Panc1 (cell line): ENCODE results near the gene IRF9. TPM values are rescaled to one million over a fixed set of nuclear protein-coding genes. Genes with fewer than 3 reads are reported as not detected.

Experiments used
- ATAC-seq: fragments of 200-7000 bp; cut with Tn5 transposase; 2 replicates; pipeline ENCODE4 v1.9.1; 2020; ENCODE audit warnings: mild to moderate bottlenecking, moderate library complexity
- BruUV-seq: library from RNA; stranded (reverse); fragments of 400-500 nt; replicated peaks from 2 replicates; lab custom pipeline; 2021; lab: Mats Ljungman, UMichigan
- CTCF ChIA-PET: fragments of 300-600 bp; sonication (Branson Sonifier 250); formaldehyde crosslinking; loops from one replicate; lab custom pipeline; 2022; ENCODE audit warnings: antibody characterized with exemption; lab: Charles Lee
- POLR2A ChIA-PET: fragments of 300-600 bp; sonication (Branson Sonifier 250); formaldehyde crosslinking; loops from one replicate; lab custom pipeline; 2022; ENCODE audit warnings: antibody characterized with exemption; lab: Charles Lee
- DNase-seq: peaks from one replicate; pipeline ENCODE4 v3.0.0-alpha.2; 2010; ENCODE audit warnings: low read depth, low spot score
- H3K27ac ChIP-seq: 2 replicates; pipeline ENCODE4 v1.5.1; 2011; ENCODE audit warnings: mild to moderate bottlenecking, low read length, inconsistent platforms
- H3K27me3 ChIP-seq: fragments of 200-500 bp; sonication (Bioruptor generic); 2 replicates; pipeline ENCODE4 v1.6.0; 2014; ENCODE audit warnings: low read length, inconsistent platforms; ENCODE audit not compliant: control insufficient read depth, insufficient read depth
- H3K36me3 ChIP-seq: fragments of 200-500 bp; sonication (Bioruptor generic); 2 replicates; pipeline ENCODE4 v1.5.1; 2014; ENCODE audit warnings: inconsistent platforms, mild to moderate bottlenecking, low read length, moderate library complexity; ENCODE audit not compliant: control insufficient read depth, insufficient read depth
- H3K4me1 ChIP-seq: 2 replicates; pipeline ENCODE4 v1.5.1; 2011; ENCODE audit warnings: inconsistent platforms, mild to moderate bottlenecking, low read length, moderate library complexity; ENCODE audit not compliant: control insufficient read depth, insufficient read depth
- H3K4me3 ChIP-seq, 2 experiments: 2 replicates each; pipeline ENCODE4 v1.5.1; 2011 to 2012; ENCODE audit warnings: low read depth in 2 of 2, low read length in 2 of 2, mild to moderate bottlenecking in 2 of 2, inconsistent platforms in 1 of 2, moderate library complexity in 1 of 2
- H3K9me3 ChIP-seq: fragments of 200-500 bp; sonication (Bioruptor generic); 2 replicates; pipeline ENCODE4 v1.5.1; 2014; ENCODE audit warnings: low read depth, mild to moderate bottlenecking, inconsistent platforms, low read length, moderate library complexity; ENCODE audit not compliant: control insufficient read depth, insufficient read depth
- CTCF ChIP-seq: fragments of 450-650 bp; IDR thresholded peaks from 2 replicates; pipeline ENCODE4 v1.5.1; 2017; ENCODE audit warnings: mild to moderate bottlenecking
- POLR2AphosphoS5 ChIP-seq: IDR thresholded peaks from 2 replicates; pipeline ENCODE4 v1.6.1; 2012; ENCODE audit warnings: mild to moderate bottlenecking, low read depth, low read length, moderate library complexity
- REST ChIP-seq, 2 experiments: IDR thresholded peaks; 2 replicates each; pipeline ENCODE4 v1.6.1; 2011 to 2012; ENCODE audit warnings: low read depth in 2 of 2, control low read depth in 1 of 2, low read length in 1 of 2, mild to moderate bottlenecking in 1 of 2, moderate library complexity in 1 of 2; ENCODE audit not compliant: insufficient read depth in 1 of 2
- SIN3A ChIP-seq: IDR thresholded peaks from 2 replicates; pipeline ENCODE4 v1.6.1; 2012; ENCODE audit warnings: low read depth, mild to moderate bottlenecking, low read length, moderate library complexity, borderline replicate concordance; ENCODE audit not compliant: insufficient read depth
- TCF7L2 ChIP-seq: IDR thresholded peaks from 2 replicates; pipeline ENCODE4 v1.6.1; 2011; ENCODE audit warnings: mild to moderate bottlenecking, low read depth, low read length, inconsistent platforms
- in situ Hi-C: cut with HindIII; loops from 2 replicates; pipeline ENCODE4 v1.10.0; 2016; ENCODE audit warnings: low sequenced_read_pairs, low pct_unique_long_range_greater_than_20kb
- intact Hi-C: fragments of 100-400 bp; cut with micrococcal nuclease; formaldehyde crosslinking; loops from one replicate; pipeline ENCODE4 v1.10.0; 2022; ENCODE audit not compliant: unreplicated experiment
- total RNA-seq: library from RNA; stranded (reverse); gene quantifications from one replicate; pipeline ENCODE4 v1.2.1, GENCODE V29; 2021; ENCODE audit not compliant: unreplicated experiment

The IRF9 gene
- total RNA-seq, 1 experiment from 2014 or later, result 24.5 TPM

- Histone ChIP-seq H3K9me3 (no peaks in the 10 kb centered on the region), H3K4me1 (no peaks in the 10 kb centered on the region), H3K36me3 (peaks cover 2% of the 10 kb centered on the region), H3K27me3 (no peaks in the 10 kb centered on the region), H3K4me3 (no peak overlapping the region), H3K27ac (no peak overlapping the region)
- POLR2A ChIA-PET, result no interaction called here
- ATAC-seq (no peak), DNase-seq (no peak)
- in situ Hi-C loops (no loop called here), intact Hi-C loops (no loop called here)
- BruUV-seq, result no TSS peak
- TF ChIP-seq TCF7L2, result no peak
- TF ChIP-seq POLR2AphosphoS5, result no peak
- no peak for TF ChIP-seq SIN3A
- no peak for TF ChIP-seq CTCF
- no peak for TF ChIP-seq REST (IDR thresholded peaks at IDR 0.05; ENCODE audit: insufficient read depth in 1 of 2, low read depth in 2 of 2, low read length in 1 of 2)
- CTCF ChIA-PET, result no interaction called here
Measured at GRCh38 chr14:24122416-24122815, 38.6 kb upstream of the IRF9 start.

- POLR2A ChIA-PET, result no interaction called here
- ATAC-seq, result no peak
Measured at GRCh38 chr14:24122898-24123297, 38.2 kb upstream of the IRF9 start.

More at GRCh38 chr14:24122898-24123297, 38.2 kb upstream of the IRF9 start:
- Histone ChIP-seq H3K27me3 (no peaks in the 10 kb centered on the region), H3K4me1 (no peaks in the 10 kb centered on the region), H3K4me3 (no peak overlapping the region), H3K36me3 (peaks cover 2% of the 10 kb centered on the region), H3K9me3 (no peaks in the 10 kb centered on the region), H3K27ac (no peak overlapping the region)
- TF ChIP-seq TCF7L2 (no peak), SIN3A (no peak), POLR2AphosphoS5 (no peak), CTCF (no peak), REST (IDR thresholded peaks at IDR 0.05; ENCODE audit: insufficient read depth in 1 of 2, low read depth in 2 of 2, low read length in 1 of 2) (no peak)
- BruUV-seq, result no TSS peak
- DNase-seq, result no peak
- in situ Hi-C loops, result no loop called here
- CTCF ChIA-PET, result no interaction called here
- intact Hi-C loops, result no loop called here
